ENCODE data around the gene SP8. TPM values are rescaled to one million over a fixed set of nuclear protein-coding genes. Genes with fewer than 3 reads are reported as not detected.

Gene SP8
- polyA plus RNA-seq, 1 experiment, result not detected

- Histone ChIP-seq H3K27ac (ENCODE audit: low read depth, low read length) (no peak overlapping the region), H3K27me3 (ENCODE audit: control insufficient read depth, insufficient read depth, low read length) (peaks cover 62% of the 10 kb centered on the region), H3K4me3 (ENCODE audit: low read depth, low read length) (no peak overlapping the region), H3K9me3 (ENCODE audit: control insufficient read depth, insufficient read depth, low read length) (peaks cover 3% of the 10 kb centered on the region; the same call in 1 of the 2 replicates)
- CTCF ChIA-PET, result no interaction called here
- POLR2A ChIA-PET, result no interaction called here
- DNase-seq (ENCODE audit: low read depth, low spot score), result no peak
- no peak for TF ChIP-seq CTCF (IDR thresholded peaks at IDR 0.05; ENCODE audit: low read depth, low read length)
Observed at GRCh38 chr7:20795361-20795760, 8.7 kb upstream of the SP8 start.

- Histone ChIP-seq H3K4me3 (ENCODE audit: low read depth, low read length) (no peak overlapping the region), H3K9me3 (ENCODE audit: control insufficient read depth, insufficient read depth, low read length) (peaks cover 3% of the 10 kb centered on the region; the same call in 1 of the 2 replicates), H3K27me3 (ENCODE audit: control insufficient read depth, insufficient read depth, low read length) (peaks cover 67% of the 10 kb centered on the region), H3K27ac (ENCODE audit: low read depth, low read length) (no peak overlapping the region)
- POLR2A ChIA-PET, result no interaction called here
- CTCF ChIA-PET, result no interaction called here
- TF ChIP-seq CTCF (IDR thresholded peaks at IDR 0.05; ENCODE audit: low read depth, low read length), result no peak
- DNase-seq (ENCODE audit: low read depth, low spot score), result no peak
Observed at GRCh38 chr7:20794676-20795075, 8.0 kb upstream of the SP8 start.

GRCh38 chr7:20793694-20794394 is 7.2 kb upstream of the SP8 start:
- Histone ChIP-seq H3K4me3 (ENCODE audit: low read depth, low read length) (no peak overlapping the region), H3K9me3 (ENCODE audit: control insufficient read depth, insufficient read depth, low read length) (peaks cover 3% of the 10 kb centered on the region; the same call in 1 of the 2 replicates), H3K27me3 (ENCODE audit: control insufficient read depth, insufficient read depth, low read length) (peaks cover 66% of the 10 kb centered on the region), H3K27ac (ENCODE audit: low read depth, low read length) (no peak overlapping the region)
- no peak for DNase-seq (ENCODE audit: low read depth, low spot score)
- no peak for TF ChIP-seq CTCF (IDR thresholded peaks at IDR 0.05; ENCODE audit: low read depth, low read length)
- POLR2A ChIA-PET, result no interaction called here
- CTCF ChIA-PET, result no interaction called here

- DNase-seq (ENCODE audit: low read depth, low spot score), result no peak
- CTCF ChIA-PET, result no interaction called here
- POLR2A ChIA-PET, result no interaction called here
- Histone ChIP-seq H3K9me3 (ENCODE audit: control insufficient read depth, insufficient read depth, low read length) (peaks cover 3% of the 10 kb centered on the region; the same call in 1 of the 2 replicates), H3K4me3 (ENCODE audit: low read depth, low read length) (no peak overlapping the region), H3K27ac (ENCODE audit: low read depth, low read length) (no peak overlapping the region), H3K27me3 (ENCODE audit: control insufficient read depth, insufficient read depth, low read length) (peaks cover 70% of the 10 kb centered on the region)
- TF ChIP-seq CTCF (IDR thresholded peaks at IDR 0.05; ENCODE audit: low read depth, low read length), result no peak
Observed at GRCh38 chr7:20793248-20793647, 6.6 kb upstream of the SP8 start.

GRCh38 chr7:20791538-20792434 is 5.1 kb upstream of the SP8 start:
- Histone ChIP-seq H3K27ac (ENCODE audit: low read depth, low read length) (no peak overlapping the region), H3K27me3 (ENCODE audit: control insufficient read depth, insufficient read depth, low read length) (peaks cover 70% of the 10 kb centered on the region), H3K9me3 (ENCODE audit: control insufficient read depth, insufficient read depth, low read length) (no peaks in the 10 kb centered on the region), H3K4me3 (ENCODE audit: low read depth, low read length) (no peak overlapping the region)
- ChIA-PET CTCF (no interaction called here), POLR2A (no interaction called here)
- no peak for TF ChIP-seq CTCF (IDR thresholded peaks at IDR 0.05; ENCODE audit: low read depth, low read length)
- no peak for DNase-seq (ENCODE audit: low read depth, low spot score)

Data from AG04450 (cell line).